GM20431 (cell line): ENCODE data around the gene PCNT.

Experiments
- in situ Hi-C: fragments of 300-500 bp; cut with MseI, MboI; formaldehyde crosslinking; loops from one replicate; pipeline ENCODE4 v1.15.0; 2020; ENCODE audit warnings: low sequenced_read_pairs; ENCODE audit not compliant: unreplicated experiment

The PCNT gene

DNA sequence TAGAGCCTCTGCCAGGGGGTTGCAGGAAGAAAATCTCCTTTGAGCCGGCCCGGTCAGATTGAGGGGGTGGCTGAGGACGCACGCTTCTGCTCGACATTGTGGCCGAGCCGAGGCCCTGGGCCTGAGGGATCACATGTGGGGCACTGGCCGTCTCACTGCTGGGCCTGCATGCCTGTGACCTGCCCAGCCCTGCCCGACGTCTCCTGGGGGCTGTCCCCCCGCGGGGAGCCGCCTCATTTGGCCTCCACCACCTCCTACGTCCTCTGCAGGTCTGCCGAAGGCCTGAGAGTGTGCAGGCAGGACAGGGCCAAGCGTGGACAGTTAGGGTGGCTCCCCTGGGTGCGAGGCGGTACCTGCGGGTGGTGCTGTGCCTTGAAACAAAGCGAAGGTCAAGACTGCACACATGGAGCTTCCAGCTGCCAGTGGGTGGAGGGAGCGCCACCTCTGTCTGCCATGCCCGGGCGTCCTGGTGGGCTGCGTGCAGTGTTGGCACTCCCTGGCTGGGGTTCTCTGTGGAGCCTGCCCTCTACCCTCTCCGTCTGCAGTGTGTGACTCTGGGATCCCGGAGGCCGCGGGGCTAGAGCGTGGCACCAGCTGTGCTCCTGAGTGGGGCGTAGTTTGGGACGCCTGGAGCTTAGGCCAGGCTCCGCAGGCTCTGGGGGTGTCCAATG, 51.7 kb downstream of the PCNT start:
- in situ Hi-C loops: no loop called here

DNA sequence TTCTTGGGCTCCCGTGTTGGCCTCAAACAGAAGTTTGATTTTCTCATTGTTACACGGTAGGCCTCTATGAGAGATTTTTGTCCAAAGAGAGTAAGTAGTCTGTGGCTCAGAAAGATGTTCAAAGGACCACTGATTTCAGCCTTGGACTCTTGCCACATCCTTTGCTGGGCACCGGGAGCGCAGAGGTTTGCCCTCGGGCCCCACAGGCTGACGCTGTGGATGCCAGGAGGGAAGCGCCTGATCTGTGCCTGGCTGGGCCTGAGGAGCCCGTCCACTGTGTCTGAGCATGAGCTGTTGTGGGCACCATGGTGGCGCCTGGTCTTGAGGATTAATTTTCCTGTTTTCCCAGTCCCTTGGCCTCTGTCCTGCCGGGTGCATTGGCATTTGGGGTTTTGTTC, 52.3 kb downstream of the PCNT start:
- in situ Hi-C loops: no loop called here

DNA sequence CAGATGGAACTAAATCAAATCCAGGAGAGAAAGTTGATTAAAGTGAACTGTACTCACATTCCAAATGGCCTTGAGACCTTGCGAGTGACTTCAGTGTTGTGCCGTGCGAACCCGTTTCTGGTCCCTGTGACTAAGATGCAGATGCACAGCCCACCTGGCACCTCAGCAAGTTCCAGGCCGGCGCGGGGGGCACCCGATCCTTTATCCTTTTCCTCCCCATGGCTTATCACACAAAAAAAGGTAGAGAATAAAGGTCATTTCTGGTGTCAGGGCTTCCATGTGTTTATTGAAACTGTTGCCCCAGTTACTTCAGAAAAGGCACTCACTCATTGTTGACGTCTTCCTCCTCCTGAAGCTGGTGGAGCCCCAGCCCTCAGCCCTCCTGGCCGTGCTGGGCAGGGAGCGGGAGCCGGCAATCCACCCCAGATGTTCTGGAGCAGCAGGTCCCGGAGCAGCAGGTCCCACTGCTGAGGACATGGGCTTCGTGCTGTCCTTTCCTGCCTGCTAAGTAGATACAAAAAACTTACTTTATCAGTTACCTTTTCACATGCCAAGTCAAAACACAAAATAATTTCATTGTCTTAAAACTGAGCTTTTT, 53.0 kb downstream of the PCNT start:
- in situ Hi-C loops: no loop called here

DNA sequence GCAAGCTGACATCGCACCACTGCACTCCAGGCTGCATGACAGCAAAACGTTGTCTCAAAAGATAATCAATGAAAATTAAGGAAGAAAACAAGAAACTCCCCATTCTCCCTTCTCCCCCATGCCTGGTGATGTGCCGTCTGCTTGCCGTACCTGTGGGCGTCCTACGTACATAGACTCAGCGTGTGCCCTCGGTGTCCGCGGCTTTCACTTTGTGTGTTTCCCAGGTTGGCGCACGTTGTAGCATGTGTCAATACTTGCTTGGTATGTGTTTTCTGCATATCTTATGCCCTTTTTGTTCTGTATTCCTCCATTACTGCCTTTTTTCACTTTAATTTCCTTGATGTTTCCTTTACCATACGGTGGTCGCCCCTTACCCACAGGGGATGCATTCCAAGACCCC, 53.8 kb downstream of the PCNT start:
- in situ Hi-C loops: no loop called here

DNA sequence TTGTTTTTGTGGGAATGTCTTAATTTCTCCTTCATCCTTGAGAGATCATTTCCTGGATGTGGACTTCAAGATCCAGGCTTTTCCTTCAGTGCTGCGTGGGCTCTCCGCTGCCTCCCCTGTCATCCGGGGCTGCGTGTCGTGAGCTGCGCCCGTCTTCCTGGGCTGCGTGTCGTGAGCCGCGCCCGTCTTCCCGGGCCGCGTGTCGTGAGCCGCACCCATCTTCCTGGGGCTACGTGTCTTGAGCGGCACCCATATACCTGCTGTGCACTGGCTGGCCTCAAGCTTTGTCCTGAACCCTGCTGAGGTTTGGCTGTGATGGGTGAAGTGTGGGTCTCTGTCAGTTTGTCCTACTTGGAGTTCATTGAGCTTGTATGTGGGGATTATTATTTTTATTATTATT, 55.1 kb downstream of the PCNT start:
- in situ Hi-C loops: no loop called here

DNA sequence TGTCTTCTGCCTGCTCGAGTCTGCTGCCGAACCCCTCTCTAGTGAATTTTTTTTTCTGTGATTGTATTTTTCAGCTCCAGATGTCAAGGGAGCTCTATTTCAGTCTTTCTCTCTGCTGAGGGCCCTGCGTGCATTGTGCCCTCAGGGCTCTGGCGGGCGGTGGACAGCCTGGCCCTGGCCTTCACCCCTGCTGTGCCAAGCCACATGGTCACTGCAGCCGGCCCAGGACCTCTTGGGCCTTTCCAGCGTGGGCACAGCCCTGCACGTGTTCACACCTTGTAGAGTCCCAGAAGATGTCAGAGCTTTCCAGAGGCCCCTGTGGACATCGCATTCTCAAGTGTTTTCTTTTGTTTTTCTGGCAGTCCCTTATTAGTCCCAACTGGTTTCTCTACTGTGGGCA, 55.7 kb downstream of the PCNT start:
- in situ Hi-C loops: no loop called here

DNA sequence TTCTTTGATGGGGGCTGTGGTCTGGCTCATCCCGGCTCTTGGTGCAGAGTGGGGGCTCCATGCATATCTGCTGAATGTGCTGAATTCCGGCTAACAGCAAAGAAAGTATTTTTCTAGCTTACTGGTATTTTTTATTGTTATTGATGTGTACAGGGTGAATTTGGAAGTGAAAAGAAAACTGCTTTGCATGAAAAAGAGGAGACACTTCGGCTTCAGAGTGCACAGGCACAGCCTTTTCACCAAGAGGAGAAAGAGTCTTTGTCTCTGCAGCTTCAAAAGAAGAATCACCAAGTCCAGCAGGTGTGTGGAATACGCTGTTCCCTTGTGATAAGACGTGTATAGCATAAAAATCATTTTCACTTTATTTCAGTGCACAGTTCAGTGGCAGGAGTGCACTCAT, 57.6 kb downstream of the PCNT start:
- in situ Hi-C loops: no loop called here

DNA sequence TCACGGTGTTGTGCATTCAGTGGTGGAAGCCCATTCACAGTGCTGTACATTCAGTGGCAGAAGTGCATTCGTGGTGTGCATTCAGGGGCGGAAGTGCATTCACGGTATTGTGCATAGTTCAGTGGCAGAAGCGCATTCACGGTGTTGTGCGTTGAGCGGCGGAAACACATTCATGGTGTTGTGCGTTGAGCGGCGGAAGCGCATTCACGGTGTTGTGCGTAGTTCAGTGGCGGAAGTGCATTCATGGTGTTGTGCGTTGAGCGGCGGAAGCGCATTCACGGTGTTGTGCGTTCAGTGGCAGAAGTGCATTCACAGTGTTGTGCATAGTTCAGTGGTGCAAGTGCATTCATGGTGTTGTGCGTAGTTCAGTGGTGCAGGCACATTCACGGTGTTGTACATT, 60.6 kb downstream of the PCNT start:
- in situ Hi-C loops: no loop called here

DNA sequence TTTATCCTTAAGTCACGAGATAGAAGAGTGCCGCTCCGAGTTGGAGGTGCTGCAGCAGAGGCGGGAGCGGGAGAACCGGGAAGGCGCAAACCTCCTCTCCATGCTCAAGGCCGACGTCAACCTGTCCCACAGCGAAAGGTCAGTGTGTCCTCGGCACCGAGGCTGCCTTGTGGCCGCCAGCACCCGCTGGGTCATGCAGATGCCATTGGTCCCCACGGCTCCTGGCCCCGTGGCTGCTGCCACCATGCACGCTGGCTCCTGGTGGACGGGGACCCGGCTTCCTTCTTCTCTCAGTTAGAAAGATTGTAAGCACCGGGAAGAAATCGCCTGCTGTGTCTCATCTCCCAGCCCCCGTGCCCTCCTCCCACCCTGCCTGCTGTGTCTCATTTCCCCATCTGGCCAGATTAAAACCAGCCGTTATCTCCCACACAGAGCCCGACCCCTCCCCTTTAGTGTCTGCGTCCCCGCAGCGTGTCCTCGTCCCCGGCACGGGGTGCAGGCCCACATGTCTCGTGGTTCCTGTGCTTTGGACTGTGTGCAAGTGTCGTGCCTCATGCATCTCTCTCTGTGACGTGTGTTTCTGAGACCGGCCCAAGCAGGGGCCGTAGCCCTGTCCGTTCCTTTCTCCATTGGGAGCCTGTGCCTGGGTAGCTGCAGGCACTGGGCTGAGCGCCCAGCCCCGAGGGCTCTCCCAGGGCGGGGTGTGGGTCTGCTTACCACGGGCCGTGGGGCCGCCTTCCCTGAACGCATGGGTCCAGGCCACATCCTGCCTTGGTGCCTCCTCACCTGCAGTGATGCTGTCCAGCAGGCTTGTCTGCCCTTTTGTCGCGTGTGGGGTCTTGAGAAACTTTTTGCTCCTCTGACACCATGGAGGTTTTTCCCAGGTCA, 62.1 kb downstream of the PCNT start:
- in situ Hi-C loops: no loop called here

DNA sequence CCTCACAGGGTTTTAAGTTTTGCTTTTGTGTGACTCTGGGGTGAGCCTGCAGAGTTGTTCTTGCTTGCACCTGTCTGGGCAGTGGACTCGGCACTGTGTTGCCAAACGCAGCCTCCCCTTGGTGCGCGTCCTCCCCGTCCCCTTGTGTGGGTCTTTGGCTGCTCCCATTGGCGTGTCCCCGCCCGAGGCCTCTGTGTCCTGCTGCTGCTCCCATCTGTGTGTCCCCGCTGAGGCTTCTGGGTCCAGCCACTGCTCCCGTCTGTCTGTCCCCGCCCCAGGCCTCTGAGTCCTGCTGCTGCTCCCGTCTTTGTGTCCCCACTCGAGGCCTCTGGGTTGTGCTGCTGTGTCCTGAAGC, 62.8 kb downstream of the PCNT start:
- in situ Hi-C loops: no loop called here

DNA sequence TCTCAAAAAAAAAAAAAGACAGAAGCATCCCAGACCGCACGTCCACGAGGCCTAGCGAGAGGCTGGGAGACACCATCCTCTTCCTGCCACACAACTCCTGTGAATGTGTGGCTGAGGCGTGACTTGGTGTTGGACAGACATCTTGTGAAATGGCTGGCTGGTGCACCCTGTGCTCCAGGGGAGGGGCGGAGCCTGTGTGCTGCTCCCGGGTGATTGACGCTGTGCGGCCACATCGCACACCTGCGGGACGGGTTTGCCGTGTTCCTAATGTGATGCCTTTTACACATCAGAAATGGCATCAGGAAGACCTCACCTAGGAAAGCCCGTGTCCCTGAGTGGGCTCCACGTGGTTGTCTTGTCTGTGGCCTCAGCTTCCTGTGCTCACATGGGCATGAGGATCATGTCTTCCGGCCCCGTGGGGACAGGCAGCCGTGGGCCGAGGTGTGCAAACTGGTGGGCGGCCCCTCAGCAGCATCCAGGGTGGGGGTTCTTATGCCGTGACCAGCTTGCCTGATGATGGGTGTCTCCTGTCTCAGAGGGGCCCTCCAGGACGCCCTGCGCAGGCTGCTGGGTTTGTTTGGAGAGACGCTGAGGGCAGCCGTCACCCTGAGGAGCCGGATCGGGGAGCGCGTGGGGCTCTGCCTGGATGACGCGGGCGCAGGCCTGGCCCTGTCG, 64.4 kb downstream of the PCNT start:
- in situ Hi-C loops: no loop called here

DNA sequence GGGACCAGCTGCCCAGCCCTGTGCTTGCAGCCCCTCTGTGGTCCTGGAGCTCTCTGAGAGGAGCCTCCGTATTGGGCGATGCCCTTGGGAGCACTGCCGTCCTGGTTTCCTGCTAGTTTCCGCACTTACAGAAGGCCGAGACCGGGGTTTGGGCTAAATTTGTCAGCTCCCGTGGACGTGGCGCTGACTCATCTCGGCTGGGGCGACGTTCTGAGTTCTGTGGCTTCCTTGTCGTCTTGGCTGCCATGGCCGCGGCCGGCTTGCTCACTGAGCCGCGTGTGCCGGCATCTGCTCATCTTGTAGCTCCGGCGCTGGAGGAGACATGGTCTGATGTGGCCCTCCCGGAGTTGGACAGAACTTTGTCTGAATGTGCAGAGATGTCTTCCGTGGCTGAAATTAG, 64.9 kb downstream of the PCNT start:
- in situ Hi-C loops: no loop called here

DNA sequence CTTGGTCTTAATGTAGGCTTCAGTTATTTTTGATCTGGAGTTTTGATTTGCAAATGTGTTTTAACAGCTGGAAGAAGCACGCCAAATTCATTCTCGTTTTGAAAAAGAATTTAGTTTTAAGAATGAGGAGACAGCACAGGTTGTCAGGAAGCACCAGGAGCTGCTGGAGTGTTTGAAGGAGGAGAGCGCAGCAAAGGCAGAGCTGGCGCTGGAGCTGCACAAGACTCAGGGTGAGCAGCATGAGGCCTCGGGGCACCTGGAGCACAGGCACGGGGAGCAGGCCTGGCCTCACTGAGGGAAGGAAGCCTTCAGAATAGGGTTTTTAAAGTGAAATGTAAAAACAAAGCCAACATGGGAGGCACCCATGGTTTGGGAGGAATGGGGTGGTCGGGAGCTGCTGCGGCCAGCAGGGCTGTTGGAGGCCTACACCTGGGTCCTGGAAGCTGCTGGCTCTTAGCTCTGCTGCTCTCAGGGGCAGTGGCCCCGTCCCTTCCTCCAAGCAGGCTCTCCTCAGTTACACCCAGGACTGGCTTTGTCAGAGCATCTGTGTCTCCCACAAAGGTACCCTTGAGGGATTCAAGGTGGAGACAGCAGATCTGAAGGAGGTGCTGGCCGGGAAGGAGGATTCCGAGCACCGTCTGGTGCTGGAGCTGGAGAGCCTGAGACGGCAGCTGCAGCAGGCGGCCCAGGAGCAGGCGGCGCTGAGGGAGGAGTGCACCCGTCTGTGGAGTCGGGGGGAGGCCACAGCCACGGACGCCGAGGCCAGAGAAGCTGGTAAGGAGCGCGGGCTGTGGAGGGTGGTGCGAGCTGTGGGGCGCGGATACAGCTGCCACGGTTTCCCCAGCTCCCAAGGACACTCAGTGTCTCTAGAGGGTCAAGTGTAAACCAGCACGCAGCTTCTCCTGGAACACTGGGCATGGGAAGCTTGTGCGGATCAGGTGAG, 66.9 kb downstream of the PCNT start:
- in situ Hi-C loops: no loop called here

DNA sequence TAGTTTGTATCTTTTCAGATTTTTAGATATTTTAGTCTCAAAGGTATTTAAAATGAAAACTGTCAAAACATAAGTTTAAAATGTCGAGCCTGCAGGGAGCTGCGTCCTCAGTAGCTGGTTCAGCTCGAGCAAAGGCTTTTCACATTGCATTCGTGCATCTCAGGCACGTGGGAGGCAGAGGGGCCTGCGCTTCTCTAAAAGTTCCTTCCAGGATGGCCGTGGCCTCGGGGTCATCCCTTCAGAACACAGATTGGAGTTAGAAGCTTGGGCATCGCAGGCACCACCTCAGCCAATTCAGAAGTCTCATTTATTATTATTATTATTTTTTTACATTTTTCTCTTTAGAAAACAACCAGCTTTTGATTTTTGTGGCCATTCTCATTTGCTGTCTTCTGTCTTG, 67.8 kb downstream of the PCNT start:
- in situ Hi-C loops: no loop called here

DNA sequence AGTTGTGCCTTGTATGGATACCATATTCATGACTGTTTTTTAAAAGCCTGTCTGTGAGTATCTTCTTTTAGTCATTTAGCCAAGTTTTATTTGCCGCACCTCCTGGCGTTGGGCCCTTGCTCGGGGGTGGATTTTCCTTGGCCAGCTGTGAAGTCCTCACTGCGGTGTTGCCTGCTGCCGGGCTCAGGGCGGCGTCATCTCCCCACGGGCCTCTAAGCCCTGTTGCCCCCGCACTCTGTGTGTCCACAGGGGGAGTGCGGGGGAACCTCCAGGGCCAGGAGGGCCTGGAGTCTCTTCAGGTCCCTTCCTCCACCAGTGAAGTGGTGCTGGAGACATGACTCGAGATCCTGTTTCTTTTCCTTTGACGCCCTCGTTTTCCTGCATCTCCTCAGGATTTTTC, 69.0 kb downstream of the PCNT start:
- in situ Hi-C loops: no loop called here

DNA sequence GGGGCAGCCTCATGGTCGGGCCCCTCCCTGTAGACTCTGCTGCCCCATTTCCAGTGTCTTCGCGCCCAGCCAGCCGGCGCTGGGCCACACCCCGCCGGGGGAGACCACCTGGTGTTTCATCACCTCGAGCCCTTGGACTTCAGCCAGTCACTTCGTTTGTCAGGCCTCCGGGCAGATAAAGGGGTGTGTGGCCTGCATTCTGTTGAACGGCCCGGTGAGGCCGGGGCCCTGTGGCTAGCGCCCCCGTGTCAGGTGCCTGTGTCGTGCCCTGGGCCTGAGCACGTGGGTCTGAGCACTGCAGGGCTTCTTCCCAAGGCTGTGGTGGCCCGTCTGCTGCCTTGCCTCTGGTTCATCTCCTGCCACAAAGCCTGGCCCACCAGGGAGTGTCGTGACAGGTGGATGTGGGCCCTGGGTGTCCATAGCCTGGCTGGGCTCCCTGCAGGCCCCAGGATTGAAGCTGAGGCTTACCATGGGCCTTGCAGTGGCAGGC, 69.5 kb downstream of the PCNT start:
- in situ Hi-C loops: no loop called here

DNA sequence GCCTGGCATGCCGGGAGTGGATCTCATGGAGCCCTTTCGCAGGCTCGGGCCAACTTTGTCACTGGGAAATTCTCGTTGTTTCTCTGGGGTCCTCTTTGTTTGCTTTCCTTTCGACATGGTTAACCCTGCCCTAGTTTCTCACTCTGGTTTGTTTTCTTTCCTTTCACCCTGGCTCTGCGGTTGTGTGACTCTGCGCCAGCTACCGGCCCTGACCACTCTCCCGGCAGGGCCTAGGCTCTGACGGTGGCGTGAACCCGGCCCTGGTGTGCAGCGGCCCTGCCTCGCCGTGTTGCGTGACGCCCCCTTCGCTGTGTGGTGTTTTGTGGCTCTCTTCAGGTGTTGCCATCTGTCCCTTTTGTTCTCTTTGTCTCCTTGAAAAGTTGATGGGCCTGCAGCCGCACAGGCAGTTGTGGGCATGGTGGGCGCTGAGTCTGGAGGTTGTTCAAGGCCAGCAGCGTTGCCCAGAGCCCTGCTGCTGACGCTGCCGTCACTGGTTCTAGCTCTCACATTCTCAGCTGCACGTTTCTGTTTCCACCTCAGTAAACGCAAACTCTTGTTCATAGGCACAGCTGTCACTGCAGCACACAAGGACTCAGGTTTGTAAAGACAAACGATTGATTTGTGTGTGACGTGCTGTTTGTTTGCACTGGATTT, 70.1 kb downstream of the PCNT start:
- in situ Hi-C loops: no loop called here

DNA sequence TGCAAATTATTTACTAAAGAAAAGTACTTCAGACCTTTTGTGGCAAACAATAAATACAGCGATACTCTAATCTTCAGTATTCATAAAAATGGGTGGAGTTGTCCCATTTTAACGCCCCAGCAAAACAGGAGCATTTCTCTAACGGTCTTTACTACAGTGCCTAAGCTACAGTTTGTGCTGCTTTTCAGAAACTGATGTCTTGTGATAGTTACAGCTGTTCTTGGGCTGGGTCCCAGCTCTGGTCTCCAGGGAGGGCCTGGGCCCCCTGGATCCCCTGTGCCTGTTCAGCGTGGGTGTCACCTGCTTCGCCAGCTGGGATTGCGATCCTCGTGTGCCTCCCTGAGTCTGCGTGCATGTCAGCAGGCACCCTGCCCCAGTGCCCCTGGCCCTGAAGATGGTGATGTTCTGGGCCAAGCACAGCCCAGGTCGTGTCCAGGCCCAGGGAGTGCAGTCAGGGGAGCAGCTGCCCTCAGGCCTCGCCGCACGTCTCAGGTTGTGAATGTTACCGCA, 70.7 kb downstream of the PCNT start:
- in situ Hi-C loops: no loop called here
